SIG-M5 treated with dmso at 0.1 percent for 504 hours (cell line): ENCODE measurements around the gene GPR171.

Source experiments
- DNase-seq: peaks from one replicate; lab custom pipeline; 2025; ENCODE audit not compliant: unreplicated experiment; lab: John Stamatoyannopoulos, UW

Gene GPR171

DNA sequence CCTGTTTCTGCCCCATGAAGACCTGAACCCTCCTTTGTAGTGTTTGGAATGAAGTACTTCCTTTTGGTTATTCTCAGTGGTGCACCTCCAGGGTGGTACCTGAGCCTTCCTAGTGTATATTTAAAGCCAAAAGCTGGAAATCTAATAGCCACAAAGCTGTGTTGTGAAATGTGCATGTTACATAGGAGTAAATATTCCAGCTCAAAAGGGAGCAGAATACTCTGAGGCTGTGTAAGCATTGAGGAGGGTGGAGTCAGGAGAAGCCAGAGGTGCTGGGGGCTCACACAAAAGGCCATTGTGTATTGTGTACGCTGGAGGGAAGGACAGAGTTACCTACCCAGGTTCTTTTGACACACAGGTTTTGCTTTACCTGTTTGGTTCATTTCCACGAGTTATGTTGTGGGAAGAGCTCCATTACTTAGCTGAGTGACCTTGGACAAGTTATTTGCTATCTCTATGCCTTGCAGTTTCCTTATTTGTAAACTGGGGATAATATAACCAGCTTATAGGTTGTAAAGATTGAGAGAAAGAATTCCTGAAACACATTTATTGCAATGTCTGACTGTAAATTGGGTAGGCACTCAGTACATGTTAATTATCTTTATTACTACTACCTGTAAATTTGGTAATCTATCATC lies 24.7 kb downstream of the GPR171 start:
- no peak for DNase-seq

DNA sequence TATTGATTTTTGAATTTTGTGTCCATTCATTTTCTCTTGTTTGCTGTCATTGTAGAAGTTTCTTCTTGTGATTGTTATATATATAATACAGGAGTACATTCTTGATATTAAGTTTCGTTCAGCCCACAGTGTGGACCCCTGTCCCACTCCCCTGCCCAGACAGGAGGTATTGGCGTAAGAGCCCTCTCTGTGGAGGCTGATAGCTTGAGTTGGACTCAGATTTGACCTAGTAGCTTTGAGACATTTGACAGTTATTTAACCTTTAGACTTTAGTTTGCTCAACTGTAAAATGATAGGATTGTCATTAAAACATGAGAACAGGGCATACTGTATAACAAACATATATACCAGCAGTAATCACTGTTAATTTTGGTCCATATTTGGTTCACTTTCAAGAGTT lies 27.1 kb downstream of the GPR171 start:
- DNase-seq, result no peak

- peak; percentile 17 for DNase-seq
Observed at GRCh38 chr3:151174351-151174750, 28.7 kb downstream of the GPR171 start.

DNA sequence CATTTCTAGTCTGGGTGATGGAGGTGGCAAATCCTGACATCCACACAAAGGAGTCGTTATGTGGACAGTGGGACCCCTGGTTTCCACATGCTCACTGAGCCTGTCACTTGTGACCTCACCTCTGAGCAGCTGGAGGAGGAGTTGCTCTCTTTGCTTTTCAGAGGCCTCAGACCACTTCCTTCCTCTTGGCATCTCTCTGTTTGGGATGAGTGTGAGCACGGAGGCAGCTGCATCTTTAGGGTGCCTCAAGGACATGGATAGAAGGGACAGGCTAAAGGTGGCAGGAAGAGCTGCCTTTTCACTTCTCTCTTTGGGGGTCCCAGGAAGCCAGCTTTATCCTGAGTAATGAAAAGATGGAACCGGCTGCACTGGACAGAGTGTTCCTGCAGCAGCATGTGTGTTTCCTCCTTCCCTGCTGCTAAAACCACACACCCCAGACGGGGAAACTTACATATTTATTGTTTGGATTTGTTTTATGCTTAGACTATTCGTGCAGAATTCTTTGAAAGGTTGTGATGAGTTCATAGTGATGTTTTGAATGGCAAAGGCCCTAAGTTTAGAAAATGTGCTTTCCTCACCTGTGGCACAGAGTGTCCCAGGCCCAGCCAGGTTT lies 31.8 kb downstream of the GPR171 start:
- peak; percentile 66 for DNase-seq

GRCh38 chr3:151169948-151170679 lies 32.9 kb downstream of the GPR171 start:
- peak; percentile 93 for DNase-seq

DNA sequence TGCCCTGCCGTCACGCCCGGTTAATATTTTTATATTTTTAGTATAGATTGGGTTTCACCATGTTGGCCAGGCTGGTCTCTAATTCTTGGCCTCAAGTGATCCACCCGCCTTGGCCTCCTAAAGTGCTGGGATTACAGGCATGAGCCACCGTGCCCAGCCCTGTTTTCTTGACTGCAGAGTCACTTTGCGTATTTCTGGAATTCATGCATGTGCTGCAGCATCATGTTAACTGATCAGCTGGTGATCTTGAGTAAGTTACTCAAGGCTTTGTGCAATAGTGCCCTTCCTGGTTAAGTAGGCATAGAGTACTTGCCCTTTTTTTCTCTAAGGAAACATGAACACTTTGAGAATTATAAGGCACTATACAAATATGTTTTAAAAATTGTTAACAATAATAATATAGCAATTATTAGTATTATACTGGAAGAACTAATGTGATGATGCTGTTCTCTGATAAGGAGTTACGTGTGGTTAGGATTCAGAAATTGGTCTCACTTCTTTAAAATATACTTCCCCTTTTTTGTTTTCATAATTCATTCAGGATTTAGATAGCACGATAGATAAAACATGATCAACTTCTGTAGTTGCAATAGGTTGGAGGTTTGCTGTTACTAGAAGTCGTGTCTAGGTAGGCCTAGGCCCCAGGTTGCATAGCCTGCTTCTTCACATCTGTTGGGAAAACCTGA lies 33.6 kb downstream of the GPR171 start:
- DNase-seq, result peak; percentile 94

- peak; percentile 68 for DNase-seq
Observed at GRCh38 chr3:151168269-151169094, 34.5 kb downstream of the GPR171 start.

DNA sequence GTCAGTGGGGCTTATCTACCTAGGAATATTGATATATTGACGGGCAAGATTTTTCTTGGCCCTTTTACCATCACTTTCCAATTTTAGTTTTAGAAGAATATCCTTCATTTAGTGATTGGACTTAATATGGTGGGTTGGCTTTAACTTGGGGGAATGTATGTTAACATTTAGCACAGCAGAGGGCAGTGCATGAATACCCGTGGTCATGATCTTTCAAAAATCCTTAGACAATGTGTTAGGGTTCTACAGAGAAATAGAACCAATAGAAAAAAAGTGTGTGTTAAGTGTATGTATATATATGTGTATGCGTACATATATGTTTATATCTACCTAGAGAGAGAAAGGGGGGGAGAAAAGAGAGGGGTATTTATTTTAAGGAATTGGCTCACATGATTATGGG lies 36.9 kb downstream of the GPR171 start:
- no peak for DNase-seq

DNA sequence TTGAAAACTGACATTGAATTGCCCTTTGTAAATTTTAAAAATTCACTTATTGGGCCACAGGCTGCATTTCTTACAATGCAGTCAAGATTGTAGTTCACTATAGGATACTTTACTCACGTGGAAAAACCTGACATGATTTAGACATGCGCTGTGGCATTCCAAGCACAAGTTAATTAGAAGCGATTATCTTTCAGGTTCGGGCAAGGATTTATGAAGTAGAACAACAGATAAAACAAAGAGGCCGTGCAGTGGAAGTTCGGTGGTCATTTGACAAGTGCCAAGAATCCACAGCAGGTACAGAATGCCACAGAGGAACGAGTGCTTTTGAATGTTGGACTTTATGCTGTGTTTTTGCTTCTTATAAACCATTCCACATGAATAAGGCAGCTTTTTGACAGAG lies 37.8 kb downstream of the GPR171 start:
- no peak for DNase-seq

DNA sequence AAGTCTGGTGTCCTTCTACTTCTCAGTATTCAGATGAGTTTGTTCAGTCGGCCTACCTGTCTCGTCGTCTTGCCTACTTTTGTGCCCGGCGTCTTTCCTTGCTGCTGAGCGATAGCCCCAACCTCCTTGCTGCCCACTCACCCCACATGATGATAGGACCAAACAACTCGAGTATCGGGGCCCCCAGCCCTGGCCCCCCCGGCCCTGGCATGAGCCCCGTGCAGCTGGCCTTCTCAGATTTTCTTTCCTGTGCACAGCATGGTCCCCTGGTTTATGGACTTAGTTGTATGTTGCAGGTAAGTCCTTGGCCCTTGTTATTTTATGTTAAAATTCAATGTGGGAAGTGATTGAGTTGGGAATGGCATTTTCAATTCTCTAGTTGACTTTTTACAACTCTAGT lies 43.2 kb downstream of the GPR171 start:
- no peak for DNase-seq

DNA sequence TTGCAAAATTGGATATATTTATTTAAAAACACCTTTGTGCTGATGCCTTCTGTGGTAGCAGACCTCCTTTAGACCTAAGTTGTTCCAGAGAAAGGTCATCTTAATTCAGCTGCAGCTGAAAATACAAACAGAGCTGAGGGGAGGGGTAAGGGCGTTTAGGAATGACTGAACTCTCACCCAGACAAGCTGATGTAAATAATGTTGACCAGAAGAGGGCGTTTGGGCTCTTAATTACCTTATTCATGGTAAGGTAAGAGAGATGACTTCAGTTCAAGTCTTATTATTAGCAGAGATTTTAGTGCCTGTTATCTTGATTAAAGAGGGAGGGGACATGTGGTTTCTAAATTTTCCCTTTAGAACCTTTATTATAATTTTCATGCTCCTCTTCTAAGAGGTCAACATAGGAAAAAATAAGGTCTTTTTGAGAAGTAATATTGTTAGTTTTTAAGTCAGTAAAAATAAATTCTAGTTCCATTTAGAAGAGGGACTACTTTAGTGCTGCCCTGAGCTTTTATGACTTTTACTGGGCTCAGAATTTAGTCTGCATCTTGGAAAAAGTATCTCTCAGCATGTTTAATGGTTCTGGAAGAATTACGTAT lies 46.3 kb downstream of the GPR171 start:
- DNase-seq, result peak; percentile 80

- no peak for DNase-seq
Observed at GRCh38 chr3:151155409-151156128, 47.4 kb downstream of the GPR171 start.

GRCh38 chr3:151154566-151154965 lies 48.5 kb downstream of the GPR171 start:
- no peak for DNase-seq

DNA sequence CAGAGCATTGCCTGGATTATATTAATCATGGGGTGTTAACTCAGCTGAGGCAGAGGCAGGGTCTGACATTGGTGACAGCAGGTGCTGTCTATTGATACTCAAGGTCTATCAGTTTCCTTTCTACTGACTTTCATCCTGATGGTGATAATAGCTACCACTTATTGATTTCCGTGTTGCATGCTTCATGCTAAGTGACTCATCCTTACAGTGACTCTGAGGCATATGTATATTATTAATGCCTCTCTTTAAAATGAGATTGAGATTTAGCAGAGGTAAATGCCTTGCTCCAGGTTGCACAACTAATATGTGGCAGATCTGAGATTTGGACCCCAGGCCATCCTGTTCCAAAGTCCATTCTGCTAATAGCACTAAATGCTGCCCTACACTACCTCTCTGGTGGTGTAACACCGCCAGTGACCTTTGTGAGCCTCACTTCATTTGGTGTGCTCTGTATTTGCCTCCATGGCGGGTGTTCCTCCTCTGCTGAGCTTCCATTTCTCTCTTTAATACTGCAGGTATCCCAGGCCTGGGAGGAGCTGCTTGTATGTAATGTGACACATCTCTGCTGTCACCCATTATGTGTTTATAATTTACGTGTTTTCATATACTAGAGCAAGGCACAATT lies 50.4 kb downstream of the GPR171 start:
- no peak for DNase-seq
